ENCODE results near the gene CAPZB.

The CAPZB gene

DNA sequence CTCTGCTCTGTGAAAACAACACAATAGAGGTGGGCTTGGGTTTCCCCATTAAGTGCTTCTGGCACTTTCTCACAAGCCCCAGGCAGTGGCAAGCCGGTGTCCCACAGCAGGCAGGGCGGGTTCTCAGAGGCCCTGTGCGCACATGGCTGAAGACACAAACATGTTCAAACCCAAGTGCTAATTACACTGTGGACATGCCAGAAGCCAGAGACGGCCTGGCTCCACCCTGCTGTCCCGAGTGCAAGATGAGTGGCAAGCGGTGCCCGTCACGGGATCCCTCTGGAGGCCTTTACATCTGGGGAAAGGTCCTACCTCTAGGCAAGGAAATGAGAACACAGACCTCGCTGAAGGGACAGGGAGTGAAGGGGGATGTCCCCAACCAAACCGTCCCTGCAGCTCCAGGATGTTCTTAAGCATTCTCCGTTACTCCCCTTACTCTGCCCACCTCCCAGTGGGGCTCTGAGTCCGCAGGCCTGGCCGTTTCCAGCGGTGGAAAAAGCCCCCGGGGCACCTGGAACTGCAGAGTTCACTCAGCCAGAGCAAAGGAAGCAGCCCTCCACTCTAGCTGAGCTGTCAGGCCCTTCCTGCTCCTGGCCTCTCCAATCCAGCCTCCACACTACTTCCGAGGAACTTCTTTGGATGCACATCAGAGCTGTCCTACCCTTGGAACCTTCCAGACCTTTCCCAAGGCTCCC, 115.8 kb downstream of the CAPZB start:
- TF ChIP-seq, protein P1, sequence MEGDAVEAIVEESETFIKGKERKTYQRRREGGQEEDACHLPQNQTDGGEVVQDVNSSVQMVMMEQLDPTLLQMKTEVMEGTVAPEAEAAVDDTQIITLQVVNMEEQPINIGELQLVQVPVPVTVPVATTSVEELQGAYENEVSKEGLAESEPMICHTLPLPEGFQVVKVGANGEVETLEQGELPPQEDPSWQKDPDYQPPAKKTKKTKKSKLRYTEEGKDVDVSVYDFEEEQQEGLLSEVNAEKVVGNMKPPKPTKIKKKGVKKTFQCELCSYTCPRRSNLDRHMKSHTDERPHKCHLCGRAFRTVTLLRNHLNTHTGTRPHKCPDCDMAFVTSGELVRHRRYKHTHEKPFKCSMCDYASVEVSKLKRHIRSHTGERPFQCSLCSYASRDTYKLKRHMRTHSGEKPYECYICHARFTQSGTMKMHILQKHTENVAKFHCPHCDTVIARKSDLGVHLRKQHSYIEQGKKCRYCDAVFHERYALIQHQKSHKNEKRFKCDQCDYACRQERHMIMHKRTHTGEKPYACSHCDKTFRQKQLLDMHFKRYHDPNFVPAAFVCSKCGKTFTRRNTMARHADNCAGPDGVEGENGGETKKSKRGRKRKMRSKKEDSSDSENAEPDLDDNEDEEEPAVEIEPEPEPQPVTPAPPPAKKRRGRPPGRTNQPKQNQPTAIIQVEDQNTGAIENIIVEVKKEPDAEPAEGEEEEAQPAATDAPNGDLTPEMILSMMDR (IDR thresholded peaks at IDR 0.05; ENCODE audit: low read depth, low read length) = no peak
- DNase-seq (ENCODE audit: low read depth, low spot score) = no peak
- in situ Hi-C loops (cut with HindIII; ENCODE audit: low sequenced_read_pairs) = no loop called here
- no peak overlapping the region for H3K4me3 ChIP-seq (ENCODE audit: low read depth, low read length)

DNA sequence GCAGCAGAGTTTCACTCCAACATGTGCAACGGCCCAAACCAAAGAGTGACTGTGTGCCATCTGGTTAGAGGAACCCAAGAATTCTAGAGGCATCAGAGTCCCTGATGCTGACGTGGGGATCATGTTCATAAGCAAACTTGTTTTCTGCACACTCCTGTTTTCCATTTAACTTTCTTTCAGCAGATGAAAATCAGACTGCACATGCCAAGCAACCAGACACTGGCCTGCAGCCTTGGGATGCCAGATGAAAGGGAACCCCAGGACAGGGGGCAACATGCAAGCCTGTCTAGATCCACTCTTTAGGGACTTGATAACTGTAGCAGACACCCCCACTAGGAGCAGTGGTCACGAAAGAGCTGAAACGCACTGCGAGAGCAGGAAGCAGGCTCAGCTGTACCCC, 116.4 kb downstream of the CAPZB start:
- TF ChIP-seq, protein P1 (IDR thresholded peaks at IDR 0.05; ENCODE audit: low read depth, low read length) = no peak
- H3K4me3 ChIP-seq (ENCODE audit: low read depth, low read length) = no peak overlapping the region
- in situ Hi-C loops (cut with HindIII; ENCODE audit: low sequenced_read_pairs) = no loop called here
- DNase-seq (ENCODE audit: low read depth, low spot score) = no peak

DNA sequence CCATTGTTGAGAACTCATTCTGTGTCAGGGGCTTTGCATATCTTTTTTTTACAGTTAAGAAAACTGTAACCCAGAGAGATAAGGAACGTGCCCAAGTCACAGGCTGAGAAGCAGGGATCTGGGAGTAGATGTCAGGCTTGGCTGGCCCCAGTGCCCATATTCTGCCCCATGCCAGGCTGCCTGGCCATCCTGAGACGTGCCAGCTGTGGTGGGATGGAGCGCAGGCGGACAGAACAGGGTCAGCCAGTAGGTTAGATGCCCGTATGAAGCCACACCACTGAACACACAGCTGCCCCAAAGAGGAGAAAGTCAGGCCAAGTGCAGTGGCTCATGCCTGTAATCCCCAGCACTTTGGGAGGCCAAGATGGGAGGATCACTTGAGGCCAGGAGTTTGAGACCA, 117.3 kb downstream of the CAPZB start:
- in situ Hi-C loops (cut with HindIII; ENCODE audit: low sequenced_read_pairs) = no loop called here

DNA sequence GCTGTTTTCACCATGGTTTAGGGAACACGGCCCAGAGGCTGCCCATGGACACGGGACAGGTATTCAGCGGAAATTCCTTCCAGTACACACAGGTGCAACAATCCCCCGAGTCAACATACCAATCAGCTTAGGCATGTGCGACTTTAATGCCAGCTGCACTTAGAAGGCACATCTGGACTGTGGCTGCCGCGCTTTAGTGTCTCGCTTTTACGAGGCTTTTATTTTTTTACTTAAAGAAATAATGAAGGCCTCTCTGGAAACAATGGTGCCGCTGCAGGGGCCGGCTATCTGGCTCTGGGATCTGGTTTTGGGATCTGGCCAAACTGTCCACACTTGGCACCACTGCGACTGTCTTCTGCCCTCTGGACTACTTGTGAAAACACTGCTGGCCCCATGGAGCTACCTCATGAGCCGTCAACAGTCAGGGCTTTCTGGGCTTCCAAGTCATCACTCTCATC, 117.7 kb downstream of the CAPZB start:
- DNase-seq (ENCODE audit: low read depth, low spot score) = no peak
- H3K4me3 ChIP-seq (ENCODE audit: low read depth, low read length) = no peak overlapping the region
- in situ Hi-C loops (cut with HindIII; ENCODE audit: low sequenced_read_pairs) = no loop called here
- TF ChIP-seq, protein P1 (IDR thresholded peaks at IDR 0.05; ENCODE audit: low read depth, low read length) = no peak

More for the DNA sequence above, 117.3 kb downstream of the CAPZB start:
- TF ChIP-seq, protein P1 (IDR thresholded peaks at IDR 0.05; ENCODE audit: low read depth, low read length) = no peak
- DNase-seq (ENCODE audit: low read depth, low spot score) = no peak
- no peak overlapping the region for H3K4me3 ChIP-seq (ENCODE audit: low read depth, low read length)

DNA sequence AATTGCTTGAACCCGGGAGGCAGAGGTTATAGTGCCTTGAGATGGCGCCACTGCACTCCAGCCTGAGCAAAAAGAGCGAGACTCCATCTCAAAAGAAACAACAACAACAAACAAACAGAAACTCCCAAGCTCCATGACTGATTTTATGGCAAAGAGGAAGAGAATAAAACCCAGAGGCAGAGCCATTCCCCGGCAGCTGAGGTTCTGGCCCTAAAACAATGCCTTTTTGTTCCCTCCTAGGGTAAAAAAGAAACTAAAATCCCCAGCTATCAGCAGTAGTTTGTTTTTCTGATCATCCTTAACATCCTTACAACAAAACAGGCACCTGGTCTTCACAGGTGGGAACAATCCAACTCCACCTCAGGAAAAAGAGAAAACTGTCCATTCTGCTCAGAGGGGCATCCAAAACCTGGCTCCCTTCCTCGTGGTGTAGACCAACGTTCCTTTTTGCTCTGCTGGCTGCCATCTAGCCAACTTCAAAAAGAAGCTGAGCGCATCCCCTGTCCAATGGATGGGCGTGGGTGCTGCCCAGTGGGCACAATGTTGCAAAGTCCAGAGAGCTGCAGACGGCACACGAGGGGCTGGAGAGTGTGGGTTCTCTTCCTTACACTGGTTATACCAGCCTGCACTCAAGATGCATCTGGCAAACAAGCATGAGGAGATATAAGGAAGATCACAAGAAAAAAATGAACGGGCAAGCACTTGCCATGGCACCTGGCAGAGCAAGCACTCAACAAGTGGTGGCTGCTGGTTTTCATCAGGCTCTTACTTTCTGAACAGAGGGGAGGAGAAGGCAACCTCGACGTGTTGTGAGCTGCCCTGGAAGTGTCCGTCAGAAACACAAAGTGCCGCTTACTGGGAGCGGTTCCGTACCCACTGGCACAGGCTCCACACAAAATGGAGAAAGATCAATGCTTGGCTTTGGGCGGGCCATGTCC, 118.5 kb downstream of the CAPZB start:
- H3K4me3 ChIP-seq (ENCODE audit: low read depth, low read length) = no peak overlapping the region
- in situ Hi-C loops (cut with HindIII; ENCODE audit: low sequenced_read_pairs) = no loop called here
- no peak for DNase-seq (ENCODE audit: low read depth, low spot score)
- TF ChIP-seq, protein P1 (IDR thresholded peaks at IDR 0.05; ENCODE audit: low read depth, low read length) = no peak

DNA sequence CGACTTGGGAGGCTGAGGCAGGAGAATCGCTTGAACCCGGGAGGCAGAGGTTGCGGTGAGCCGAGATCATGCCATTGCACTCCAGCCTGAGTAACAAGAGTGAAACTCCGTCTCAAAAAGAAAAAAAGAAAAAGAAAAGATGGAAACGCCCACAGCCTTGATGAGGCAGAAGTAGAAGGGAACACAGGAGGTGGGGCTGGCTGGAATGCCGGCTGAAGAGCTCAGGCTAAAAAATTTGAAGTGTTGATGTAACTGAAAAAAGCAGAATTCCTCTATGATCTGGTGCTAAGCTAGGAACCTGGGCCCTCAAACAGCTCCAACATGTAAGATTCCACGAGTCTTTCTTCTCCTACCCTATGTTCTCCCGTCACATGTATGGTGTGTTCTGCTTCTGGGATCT, 119.6 kb downstream of the CAPZB start:
- no peak for DNase-seq (ENCODE audit: low read depth, low spot score)
- H3K4me3 ChIP-seq (ENCODE audit: low read depth, low read length) = no peak overlapping the region
- TF ChIP-seq, protein P1 (IDR thresholded peaks at IDR 0.05; ENCODE audit: low read depth, low read length) = no peak
- in situ Hi-C loops (cut with HindIII; ENCODE audit: low sequenced_read_pairs) = no loop called here

Measured in astrocyte of the spinal cord (primary cell).